ENCODE results near the gene KLHL22.
"Not testable (repeated sequence)": the region's sequence is repeated elsewhere in the genome, so short reads cannot be mapped to it uniquely, and the experiment has no call there.

Gene KLHL22

DNA sequence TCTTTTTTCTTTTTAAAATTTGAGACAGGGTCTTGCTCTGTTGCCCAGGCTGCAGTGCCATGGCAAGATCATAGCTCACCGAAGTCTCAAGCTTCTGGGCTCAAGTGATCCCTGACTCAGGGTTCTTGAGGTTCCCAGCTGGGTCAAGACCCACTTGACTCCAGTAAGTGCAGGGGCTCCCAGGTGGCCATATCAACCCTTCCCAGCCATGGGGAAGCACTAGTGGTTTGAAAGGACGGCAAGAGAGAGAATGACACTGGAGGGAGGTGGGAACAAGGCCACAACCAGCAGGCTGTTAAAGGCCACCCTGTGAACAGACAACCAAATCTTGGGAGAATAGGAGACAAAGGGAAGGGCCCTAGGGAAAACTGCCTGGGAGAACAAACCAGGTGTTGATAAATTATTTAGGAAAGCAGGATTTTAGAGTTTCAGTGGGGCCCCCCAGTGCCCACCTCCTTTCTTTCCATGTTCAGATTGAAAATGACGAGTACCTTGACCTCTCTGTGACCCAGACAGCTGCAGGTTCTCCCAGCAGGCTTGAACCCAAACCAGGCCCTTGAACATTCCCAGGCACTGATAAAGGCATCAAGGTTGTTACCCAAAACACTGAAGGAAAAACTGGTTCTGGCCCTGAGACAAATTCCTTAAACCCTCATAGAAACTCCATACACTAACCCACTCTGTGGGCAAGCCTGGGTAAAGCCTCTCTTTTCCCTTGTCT, 28.8 kb downstream of the KLHL22 start:
- DNase-seq, result no peak

DNA sequence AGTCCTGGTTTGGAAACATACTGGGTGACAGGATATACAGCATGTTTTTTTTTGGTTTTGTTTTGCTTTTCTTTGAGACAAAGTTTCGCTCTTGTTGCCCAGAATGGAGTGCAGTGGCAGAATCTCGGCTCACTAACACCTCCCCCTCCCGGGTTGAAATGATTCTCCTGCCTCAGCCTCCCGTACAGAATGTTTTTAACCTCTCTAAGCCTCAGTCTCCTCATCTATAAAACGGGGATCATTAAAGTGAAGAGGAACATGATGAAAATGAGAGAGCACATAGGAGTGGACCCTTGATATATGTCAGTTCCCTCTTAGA, 29.9 kb downstream of the KLHL22 start:
- DNase-seq, result no peak

DNA sequence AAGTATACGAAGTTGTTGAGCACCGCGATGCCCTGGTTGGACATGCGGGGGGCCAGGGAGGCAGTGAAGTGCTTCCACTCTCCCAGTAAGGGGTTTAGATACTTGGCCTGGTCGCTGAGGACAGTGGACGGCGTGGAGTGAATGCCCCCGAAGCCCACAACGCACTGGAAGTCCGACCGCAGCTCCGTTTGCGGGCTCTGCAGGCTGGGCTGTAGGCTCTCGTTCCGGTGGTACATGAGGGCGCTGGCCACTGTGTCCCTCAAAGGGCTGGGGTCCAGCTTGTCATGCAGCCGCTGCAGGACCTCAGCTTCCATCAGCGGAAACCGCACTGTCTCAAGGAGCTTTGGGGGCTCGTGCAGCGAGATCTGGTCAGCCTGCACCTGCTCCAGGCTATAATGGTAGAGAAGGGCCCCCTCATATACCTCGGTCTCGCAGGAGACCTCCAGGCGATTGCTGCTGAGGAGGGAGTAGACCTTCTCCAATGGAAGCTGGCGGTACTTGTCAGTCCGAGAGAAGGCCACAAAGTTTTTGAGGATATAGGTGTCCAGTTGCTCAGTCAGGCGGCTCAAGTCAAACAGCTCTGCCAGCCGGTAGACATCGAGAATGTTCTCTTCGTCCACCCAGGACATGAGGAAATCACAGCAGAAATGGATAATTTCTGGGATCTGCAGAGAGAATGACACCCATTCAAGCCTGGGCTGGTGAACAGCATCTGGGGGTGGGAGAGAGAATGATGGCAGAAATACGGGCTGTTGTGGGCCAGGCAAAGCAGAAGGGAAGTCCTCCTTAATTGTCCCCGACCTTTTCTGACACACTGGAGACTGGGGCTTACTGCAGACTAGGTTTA, 30.5 kb downstream of the KLHL22 start:
- no peak for DNase-seq

DNA sequence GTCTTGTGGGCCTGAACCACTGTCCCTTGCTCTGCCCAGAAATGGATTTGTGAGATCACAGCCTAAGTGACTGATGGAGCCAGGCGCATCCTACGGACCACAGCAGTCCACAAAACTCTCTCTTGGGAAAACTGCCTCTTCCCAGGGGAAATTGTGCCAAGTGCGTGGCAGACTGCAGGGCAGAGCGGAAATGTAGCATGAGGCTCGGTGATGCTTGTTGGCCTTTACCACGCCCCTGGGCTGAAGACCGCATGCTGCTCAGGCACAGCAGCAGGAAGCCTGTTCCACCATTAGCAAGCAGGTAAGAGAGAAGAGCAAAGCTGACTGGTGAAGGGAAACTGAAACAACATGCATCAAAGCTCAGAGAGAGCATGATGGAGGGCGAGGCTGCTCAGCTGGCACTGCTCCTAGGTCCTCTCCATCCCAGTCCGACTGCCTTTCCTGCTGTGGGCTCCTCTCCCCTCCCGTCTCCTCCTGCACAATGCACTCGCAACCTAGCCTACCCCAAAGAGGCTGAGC, 31.4 kb downstream of the KLHL22 start:
- no peak for DNase-seq

DNA sequence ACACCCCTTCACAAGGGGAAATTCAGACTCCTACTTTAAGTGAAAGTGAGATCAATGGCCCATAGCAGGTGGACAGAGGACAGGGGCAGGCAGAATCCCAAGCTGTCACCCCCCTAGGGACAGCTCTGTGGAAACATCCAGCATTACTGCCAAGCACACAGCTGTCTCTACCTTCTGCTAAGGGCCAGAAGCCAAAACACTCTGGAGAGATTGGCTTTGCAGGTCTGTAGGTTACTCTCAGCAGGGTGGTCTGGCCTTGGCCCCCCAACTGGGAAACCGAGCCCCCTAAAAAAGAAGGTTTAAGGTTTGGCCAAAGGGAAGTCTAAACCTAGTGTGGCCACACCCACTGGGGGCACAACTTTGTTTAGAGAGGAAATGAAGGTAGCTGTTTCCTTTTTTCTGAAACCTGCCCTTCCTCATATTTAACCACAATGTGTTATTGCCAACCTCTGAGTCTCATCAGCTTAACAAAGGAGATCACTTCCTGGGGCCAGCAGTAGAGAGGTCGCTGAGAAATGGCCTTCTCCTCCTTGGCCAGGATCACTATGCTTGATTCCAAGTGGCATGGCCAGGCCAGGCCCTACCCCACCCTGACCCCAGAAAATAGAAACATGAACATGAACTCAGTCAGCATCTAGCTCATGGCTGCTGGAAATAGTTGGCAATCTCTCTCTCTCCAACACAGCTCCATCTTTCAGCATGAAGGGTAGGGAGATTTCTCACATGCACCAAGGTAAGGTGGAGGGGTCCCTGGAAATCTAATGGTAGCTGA, 32.1 kb downstream of the KLHL22 start:
- no peak for DNase-seq

DNA sequence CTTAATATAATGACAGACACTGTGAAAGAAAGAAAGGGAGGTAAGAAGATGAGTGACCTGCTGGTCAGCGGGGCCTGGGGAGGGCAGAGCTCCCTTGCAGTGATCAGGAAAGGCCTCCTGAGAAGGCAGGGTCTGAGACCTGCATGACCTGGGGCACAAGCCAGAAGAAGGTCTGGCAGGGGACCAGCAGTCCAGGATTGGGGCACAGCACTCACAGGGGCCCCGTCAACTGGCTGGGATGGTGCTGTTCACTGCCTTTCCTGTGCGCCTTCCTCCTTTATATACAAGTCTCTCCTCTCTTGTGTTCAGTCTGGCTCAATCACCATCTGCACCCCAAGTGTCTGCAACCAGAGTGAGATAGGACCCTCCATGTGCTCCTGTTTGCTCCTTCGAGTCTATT, 35.7 kb downstream of the KLHL22 start:
- DNase-seq, result no peak

DNA sequence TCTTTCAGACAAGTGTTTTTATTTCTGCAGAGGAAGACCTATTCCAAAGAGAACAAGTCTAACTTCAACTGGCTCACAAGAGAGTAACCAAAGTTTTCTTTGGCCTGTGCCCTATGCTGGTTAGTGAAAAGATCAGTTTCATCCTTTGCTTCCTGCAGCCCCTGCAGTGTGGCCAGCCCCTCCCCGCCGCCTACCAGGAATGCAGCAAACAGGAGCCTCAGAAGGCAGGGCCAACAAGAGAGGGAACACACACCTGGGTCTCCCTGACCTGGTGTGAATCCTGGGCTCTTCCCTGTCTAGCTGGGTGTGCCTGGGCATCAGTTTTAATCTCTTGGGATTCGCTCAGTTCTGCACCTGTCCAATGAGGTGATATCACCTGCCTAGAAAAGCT, 36.4 kb downstream of the KLHL22 start:
- no peak for DNase-seq

DNA sequence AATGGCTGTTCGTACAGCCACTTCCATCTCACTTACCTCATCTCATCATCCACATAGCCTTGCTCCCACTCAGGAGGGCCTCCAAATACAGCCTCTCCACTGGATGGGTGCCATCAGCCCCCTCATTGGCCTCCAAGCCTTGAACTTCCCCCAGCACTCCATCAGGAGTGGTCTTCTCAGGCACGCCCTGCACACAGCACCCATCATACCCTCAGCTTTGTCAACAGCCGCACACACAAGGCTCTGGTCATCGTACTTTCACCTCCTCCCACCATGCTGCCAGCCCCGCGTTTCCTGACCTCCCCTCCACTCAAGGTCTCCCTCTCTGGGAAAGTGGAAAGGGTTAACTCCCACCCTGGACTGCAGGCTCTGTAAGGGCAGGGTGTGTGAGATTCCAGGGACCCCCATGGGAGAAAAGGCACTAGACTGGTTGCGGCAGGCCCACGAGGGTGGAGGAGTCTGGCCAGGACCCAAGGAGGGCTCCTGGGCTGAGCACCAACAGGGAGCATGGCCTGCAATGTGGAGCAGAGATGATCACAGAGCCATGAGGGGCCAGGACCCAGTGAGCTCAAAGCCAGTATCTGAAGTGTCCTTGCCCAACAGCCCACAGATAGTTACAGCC, 37.0 kb downstream of the KLHL22 start:
- DNase-seq, result no peak

DNA sequence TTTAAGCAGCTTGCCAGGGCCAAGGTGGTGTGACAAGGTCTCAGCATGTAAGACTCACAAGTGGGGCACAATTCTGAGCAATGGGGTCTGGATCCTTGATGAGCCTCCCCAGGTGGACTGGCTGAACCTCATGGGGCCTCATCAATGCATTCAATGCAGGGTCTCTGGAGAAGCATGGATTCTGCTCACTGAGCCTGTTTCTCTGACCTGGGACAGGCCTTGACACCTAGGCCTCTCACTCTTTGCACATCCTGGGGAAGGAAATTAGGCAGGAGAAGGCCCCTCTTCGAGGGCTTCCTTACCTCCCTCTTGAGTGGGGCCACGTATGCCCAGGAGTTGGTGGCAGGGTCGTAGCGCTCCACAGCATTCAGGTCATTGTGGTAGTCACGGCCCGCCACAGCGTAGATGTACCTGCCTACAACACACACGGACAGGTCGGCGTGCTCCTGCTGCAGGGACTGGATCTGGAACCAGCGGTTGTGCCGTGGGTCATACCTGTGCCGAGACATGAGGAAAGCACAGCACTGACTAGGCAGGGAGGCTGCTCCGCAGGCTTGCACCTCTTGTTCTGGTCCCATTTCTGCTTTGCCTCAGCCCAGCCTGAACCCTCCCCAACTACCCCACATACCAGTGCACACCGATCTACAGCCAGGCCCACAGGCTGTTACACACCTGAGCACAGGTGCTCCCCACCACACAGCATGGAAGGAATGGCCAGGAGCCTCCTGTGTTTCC, 37.9 kb downstream of the KLHL22 start:
- no peak for DNase-seq

DNA sequence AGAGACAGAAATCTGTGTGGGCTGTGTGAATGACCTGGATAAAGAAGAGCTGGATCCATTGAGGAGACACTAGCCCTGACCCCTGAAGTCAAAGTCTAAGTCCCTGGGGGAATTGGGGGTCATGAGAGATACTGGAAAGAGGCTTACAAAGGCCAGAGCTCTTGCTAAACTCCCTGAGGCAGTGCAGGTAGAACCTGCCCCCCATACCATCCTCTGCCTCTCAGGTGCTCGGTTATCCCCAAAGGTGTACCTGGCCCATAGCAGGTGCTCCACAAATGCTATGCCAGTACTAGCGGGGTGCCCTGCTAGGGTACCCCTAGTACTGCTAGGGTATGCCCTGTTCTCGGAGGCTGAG, 38.9 kb downstream of the KLHL22 start:
- DNase-seq, result no peak

DNA sequence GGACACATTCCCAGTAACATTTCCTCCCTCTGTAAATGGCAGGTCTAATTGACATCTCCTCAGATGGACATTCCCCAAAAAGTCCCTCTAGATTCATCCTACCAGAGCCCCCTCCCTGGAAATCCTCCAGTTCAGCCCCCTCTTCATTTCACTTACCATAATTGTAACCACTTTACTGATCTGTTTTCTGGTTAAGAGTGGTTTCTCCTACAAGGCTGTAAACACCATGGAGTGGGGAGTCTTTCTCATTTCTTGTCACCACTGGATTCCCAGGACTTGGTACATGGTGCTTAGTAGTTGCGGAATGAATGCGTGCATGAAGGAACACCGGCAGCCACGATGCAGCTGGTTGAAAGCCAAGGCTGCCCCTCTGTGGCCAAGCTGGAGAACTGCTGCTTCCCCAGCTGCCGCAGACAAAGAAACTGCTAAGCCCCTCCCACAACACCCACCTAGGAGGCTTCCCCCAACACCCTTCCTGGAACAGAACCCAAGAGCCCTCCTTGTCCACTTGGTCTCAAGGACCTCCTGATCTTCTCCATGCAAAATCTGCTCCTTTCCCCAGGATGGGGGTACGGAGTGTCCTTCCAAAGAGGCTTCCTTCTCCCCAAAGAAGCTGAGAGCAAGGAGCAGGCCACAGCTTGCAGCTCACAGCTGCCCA, 39.4 kb downstream of the KLHL22 start:
- DNase-seq, result peak; percentile 84

DNA sequence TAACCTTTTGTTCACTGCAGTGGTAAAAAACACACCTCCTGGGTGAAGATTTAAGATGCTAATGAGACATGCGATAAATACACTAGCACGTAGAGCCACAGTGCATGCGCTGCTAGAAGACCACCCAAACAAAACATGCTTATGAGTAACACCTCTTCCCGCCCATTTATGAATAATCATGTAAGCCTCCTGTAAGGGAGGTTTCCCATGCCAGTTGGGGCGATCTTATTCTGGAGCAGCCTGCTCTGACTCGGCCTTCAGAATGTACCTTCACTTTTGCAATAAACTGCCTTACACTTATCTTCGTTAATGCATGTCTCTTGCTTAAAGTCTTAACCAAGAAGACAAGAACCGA, 39.9 kb downstream of the KLHL22 start:
- no peak for DNase-seq

DNA sequence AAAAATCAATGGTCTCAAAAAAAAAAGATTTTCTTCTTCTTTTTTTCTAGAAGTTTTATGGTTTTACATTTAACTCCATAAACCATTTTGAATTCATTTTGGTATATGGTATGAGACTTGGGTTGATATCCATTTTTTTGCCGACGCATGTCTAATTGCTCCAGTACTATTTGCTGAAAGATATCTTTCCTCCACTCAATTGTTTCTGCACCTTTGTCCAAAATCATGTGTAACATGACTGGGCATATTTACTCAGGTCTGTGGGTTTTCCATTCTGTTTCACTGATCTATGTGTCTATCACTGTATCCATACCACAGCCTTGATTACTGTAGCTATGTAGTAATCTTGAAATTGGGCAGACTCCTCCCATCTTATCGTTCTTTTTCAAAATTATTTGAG, 42.4 kb downstream of the KLHL22 start:
- no peak for DNase-seq

DNA sequence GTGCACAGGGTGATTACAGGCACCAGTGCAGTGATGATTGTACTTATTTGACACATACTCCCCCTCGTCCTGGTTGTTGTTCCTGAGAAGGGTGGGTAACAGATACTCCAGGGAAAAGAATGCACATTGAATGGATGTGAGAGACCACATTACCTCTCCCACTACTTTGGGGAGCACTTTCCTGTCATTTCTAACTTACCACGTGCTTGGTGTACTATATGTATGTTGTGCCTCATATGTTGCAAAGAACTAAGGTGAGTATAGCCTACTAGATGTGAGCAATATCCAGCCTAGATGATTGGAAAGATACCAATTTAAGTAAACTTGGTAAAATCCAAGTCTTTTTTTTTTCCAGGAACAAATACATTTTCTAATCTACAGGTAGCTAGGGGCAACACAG, 43.7 kb downstream of the KLHL22 start:
- DNase-seq, result no peak

DNA sequence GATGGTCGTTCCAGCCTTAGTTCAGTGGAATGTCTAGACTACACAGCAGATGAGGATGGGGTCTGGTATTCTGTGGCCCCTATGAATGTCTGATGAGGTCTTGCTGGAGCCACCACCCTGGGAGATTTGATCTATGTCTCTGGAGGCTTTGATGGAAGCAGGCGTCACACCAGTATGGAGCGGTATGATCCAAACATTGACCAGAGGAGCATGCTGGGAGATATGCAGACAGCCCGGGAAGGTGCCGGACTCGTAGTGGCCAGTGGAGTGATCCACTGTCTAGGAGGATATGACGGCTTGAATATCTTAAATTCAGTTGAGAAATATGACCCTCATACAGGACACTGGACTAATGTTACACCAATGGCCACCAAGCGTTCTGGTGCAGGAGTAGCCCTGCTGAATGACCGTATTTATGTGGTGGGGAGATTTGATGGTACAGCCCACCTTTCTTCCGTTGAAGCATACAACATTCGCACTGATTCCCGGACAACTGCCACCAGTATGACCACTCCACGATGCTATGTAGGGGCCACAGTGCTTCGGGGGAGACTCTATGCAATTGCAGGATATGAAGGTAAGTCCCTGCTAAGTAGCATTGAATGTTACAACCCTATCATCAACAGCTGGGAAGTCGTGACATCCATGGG, 44.3 kb downstream of the KLHL22 start:
- not testable (repeated sequence) for DNase-seq

DNA sequence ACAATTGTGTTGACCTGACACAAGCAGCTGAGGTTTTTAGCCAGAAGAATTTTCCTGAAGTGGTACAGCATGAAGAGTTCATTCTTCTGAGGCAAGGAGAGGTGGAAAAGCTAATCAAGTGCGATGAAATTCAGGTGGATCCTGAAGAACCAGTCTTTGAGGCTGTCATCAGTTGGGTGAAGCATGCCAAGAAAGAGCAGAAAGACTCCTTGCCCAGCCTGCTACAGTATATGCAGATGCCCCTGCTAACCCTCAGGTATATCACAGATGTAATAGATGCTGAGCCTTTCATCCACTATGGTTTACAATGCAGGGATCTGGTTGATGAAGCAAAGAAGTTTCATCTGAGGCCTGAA, 45.1 kb downstream of the KLHL22 start:
- no peak for DNase-seq

DNA sequence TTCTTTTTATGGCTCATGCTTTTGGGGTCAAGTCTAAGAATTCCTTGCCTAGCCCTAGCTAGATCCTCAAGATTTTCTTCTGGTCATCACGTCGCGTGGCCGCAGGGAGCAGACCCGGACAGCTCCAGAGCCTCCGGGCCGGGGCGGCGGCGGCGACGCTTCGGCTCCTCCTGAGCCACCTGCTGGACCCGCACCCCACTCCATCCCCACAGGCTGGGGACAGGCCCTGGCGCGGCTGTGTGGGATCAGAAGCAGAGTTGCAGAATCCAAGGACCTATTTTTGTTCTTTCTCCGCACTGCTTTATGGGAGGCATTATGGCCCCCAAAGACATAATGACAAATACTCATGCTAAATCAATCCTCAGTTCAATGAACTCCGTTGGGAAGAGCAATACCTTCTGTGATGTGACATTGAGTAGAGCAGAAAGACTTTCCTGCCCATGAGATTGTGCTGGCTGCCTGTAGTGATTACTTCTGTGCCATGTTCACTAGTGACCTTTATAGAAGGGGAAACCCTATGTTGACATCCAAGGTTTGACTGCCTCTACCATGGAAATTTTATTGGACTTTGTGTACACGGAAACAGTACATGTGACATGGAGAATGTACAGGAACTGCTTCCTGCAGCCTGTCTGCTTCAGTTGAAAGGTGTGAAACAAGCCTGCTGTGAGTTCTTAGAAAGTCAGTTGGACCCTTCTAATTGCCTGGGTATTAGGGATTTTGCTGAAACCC, 45.6 kb downstream of the KLHL22 start:
- DNase-seq, result no peak

DNA sequence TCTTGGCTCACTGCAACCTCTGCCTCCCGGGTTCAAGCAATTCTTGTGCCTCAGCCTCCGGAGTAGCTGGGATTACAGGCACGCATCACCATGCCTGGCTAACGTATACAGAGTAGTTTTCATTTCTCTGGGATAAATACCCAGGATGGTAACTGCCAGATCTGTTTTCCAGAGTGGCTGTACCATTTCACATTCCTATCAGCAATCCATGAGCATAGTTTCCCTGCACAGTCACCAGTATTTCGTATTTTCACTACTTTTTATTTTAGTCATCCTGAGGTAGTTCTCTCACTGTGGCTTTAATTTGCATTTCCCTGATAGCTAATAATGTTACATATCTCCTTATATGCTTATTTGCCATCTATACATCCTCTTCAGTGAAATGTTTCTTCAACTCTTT, 47.0 kb downstream of the KLHL22 start:
- no peak for DNase-seq

DNA sequence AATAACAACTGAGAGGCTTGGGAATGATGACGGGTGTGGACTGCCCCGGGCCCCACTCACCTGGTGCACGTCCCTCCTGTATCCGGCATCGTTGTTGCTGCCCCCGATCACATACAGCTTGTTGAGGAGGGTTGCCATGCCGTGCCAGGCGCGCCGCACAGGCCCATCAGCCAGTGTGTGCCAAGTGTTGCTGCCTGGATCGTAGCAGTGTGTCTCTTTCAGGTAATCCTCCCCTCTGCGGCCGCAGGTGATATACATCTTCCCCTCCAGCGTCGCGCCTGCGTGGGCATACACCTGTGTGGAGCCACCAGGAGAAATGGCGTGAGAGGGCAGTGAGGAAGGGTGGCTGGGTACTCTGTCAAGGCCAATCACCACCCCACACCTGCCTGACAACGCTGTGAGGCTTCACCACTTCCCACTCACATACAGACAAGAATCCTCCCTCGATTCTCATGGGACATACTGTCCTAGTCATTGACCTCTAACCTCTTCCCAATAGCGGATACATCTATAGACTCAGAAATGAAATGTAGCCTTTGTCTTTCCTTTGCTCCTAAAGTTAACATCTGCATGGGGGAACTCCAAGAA, 49.1 kb downstream of the KLHL22 start:
- no peak for DNase-seq

DNA sequence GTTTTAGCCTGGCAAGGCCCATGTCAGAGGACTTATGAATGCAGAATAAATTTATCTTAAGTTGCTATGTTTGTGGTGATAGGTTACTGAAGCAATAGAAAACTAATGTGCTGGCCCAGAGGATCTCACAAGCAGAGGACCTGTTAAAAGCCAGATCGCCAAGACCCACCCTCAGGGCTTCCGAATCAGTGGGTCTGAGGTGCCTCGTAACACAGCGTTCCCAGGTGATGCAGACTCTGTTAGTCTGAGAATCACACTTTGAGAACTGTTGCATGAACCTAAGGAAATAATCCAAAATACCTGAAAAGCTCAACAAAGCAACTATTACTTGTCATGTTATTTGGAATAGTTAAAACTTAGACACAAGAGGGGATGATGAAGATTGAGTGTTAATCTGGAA, 51.3 kb downstream of the KLHL22 start:
- no peak for DNase-seq

Measured in COR-L47 (cell line).